Measurements from ENCODE around the gene LPAR1.

Gene LPAR1

DNA sequence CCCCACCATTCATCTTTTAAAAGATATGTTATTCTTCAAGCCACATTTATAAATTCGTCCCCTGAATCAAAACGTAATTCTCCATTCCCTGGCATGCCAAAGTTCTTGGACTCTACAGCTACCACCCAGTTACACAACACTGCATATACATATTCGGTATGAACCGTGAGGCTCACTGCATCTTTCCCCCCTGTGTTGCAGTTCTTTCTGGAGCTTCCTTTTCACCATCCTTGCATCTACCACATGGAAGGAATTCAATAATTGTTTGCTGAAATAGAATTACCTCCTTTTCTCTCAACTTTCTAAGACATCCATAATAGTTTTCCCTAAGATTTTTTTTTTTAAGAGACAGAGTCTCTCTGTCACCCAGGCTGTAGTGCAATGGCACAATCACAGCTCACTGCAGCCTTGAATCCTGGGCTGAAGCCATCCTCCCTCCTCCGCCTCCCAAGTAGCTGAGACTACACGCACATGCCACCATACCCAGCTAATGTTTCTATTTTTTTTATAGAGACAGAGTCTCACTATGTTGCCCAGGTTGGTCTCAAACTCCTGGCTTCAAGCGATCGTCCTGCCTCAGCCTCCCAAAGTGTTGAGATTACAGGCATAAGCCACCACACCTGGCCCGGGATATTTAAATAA, 3.3 kb downstream of the LPAR1 start:
- peak; percentile 52 for DNase-seq (ENCODE audit: low read depth)
- TF ChIP-seq, protein P1, sequence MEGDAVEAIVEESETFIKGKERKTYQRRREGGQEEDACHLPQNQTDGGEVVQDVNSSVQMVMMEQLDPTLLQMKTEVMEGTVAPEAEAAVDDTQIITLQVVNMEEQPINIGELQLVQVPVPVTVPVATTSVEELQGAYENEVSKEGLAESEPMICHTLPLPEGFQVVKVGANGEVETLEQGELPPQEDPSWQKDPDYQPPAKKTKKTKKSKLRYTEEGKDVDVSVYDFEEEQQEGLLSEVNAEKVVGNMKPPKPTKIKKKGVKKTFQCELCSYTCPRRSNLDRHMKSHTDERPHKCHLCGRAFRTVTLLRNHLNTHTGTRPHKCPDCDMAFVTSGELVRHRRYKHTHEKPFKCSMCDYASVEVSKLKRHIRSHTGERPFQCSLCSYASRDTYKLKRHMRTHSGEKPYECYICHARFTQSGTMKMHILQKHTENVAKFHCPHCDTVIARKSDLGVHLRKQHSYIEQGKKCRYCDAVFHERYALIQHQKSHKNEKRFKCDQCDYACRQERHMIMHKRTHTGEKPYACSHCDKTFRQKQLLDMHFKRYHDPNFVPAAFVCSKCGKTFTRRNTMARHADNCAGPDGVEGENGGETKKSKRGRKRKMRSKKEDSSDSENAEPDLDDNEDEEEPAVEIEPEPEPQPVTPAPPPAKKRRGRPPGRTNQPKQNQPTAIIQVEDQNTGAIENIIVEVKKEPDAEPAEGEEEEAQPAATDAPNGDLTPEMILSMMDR (conservative IDR thresholded peaks at IDR 0.05; ENCODE audit: control insufficient read depth, insufficient read depth, low read depth, low read length): no peak
- H3K4me3 ChIP-seq (ENCODE audit: control insufficient read depth, low read depth, low read length): peak overlapping the region; percentile 80

DNA sequence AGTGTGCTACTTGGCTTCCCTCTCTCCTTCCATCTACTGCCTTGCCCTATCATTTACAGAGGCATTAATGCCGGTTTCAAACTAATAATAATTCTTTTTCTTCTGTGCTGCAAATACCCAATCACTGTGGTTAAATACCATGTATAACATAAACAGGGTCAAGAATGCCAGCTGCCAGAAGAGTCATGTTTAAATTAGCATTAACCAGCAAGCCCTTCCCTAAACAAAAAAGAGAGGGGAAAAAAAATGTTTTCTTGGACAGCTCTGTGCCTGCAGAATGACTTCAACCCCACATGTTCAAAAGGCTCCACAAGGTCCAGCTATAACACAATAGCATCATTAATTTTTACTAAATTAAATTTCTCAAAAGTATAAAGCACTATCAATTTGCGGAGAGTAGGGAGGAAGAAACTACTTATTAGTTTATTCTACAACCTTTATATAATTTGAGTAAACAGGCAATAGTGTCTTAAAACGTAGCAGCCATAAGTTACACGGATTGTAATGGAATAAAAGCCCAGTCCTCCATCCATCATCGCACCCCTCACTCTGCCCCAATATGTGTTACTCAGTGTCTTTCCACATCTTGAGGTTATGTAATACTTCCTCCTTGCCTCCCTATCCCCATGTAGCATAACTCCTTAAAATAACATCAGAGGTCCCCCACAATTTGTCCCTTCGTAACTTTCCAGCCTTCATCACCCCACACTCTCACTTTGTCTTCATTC, 3.9 kb downstream of the LPAR1 start:
- DNase-seq (ENCODE audit: low read depth): peak; percentile 55
- H3K4me3 ChIP-seq (ENCODE audit: control insufficient read depth, low read depth, low read length): peak overlapping the region; percentile 80
- TF ChIP-seq, protein P1 (conservative IDR thresholded peaks at IDR 0.05; ENCODE audit: control insufficient read depth, insufficient read depth, low read depth, low read length): no peak

DNA sequence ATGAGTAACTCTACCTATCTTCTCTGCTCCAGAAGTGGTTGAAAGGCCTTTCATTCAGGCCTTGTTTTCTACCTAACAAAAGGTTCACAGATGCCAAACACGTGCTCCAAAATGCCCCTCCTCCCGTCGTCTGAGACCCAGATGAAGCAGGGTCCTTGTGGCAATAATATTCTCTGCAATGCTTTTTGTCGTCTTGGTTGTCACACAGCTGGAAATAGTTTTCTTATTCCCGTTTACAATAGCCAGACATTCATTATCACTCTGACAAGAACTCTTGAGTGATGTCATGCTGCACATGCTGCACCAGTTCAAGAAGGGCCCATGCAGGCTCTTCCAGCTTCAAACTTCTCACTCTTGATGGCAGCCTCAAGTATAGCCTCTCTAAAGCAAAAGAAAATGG, 7.8 kb downstream of the LPAR1 start:
- TF ChIP-seq, protein P1 (conservative IDR thresholded peaks at IDR 0.05; ENCODE audit: control insufficient read depth, insufficient read depth, low read depth, low read length): no peak
- H3K4me3 ChIP-seq (ENCODE audit: control insufficient read depth, low read depth, low read length): no peak overlapping the region
- peak; percentile 45 for DNase-seq (ENCODE audit: low read depth)

DNA sequence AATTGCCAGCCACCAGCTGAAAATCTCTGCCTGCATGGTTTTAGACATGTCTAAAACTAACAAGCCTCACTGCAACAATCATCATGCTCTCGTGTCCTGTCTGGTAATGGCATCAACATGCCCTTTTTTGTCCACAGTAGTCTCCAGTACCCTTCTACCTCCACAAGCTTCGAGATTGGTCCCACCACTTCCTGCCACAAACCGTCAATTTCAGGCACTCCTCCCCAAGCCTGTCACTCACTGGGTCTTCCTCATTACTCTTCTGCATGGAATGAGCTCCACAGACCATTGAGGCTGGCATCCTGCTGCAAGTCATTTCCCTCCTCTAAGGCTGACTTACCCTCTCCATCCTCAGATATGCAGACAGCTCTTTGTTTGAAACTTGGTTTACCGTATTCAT, 9.0 kb downstream of the LPAR1 start:
- TF ChIP-seq, protein P1 (conservative IDR thresholded peaks at IDR 0.05; ENCODE audit: control insufficient read depth, insufficient read depth, low read depth, low read length): no peak
- DNase-seq (ENCODE audit: low read depth): no peak
- H3K4me3 ChIP-seq (ENCODE audit: control insufficient read depth, low read depth, low read length): no peak overlapping the region

GRCh38 chr9:111027798-111028197, 10.5 kb downstream of the LPAR1 start:
- no peak for DNase-seq (ENCODE audit: low read depth)
- TF ChIP-seq, protein P1 (conservative IDR thresholded peaks at IDR 0.05; ENCODE audit: control insufficient read depth, insufficient read depth, low read depth, low read length): no peak
- H3K4me3 ChIP-seq (ENCODE audit: control insufficient read depth, low read depth, low read length): no peak overlapping the region

DNA sequence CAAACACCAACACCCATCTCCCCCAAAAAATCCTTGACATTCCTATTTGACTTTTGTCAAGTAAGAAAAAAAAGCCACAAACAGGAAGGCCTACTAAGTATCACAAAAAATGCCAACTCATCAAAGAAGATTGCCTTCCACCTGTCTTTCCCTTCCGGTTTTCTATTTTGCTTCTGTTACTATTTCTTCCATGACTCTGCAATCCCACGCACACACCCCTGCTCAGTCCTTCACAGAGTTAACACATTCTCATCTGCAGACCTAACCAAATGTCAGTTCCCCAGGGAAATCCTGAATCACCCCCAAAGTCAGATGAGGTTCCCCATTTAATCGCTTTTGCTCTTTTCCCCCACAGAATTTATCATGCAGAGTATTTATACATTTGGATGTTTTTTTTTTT, 15.1 kb downstream of the LPAR1 start:
- DNase-seq (ENCODE audit: low read depth): no peak
- TF ChIP-seq, protein P1 (conservative IDR thresholded peaks at IDR 0.05; ENCODE audit: control insufficient read depth, insufficient read depth, low read depth, low read length): no peak
- H3K4me3 ChIP-seq (ENCODE audit: control insufficient read depth, low read depth, low read length): no peak overlapping the region

Data from fibroblast of mammary gland (primary cell).